H1 (cell line): ENCODE data around the gene GLCE. TPM values are rescaled to one million over a fixed set of nuclear protein-coding genes. Genes with fewer than 3 reads are reported as not detected.

ENCODE experiments used
- EP300 ChIP-seq, 2 experiments: IDR thresholded peaks; 1 replicate in 1 of 2; 2 replicates in 1 of 2; pipeline ENCODE4 v1.6.1; 2011 to 2012; ENCODE audit warnings: low read depth in 2 of 2, low read length in 2 of 2, mild to moderate bottlenecking in 2 of 2, borderline replicate concordance in 1 of 2, inconsistent platforms in 1 of 2, moderate library complexity in 1 of 2
- EZH2 ChIP-seq: fragments of 200-600 bp; sonication (generic); IDR thresholded peaks from 2 replicates; pipeline ENCODE4 v1.7.1; 2012; ENCODE audit warnings: low read depth, mild to moderate bottlenecking, moderate library complexity, low read length, inconsistent platforms; ENCODE audit not compliant: severe bottlenecking
- RFX5 ChIP-seq: IDR thresholded peaks from 2 replicates; pipeline ENCODE4 v1.6.1; 2011; ENCODE audit warnings: low read depth, low read length, improper control_type of control experiment, borderline replicate concordance
- SP2 ChIP-seq: IDR thresholded peaks from 2 replicates; pipeline ENCODE4 v1.6.1; 2012; ENCODE audit warnings: mild to moderate bottlenecking, low read length, inconsistent platforms
- TAF7 ChIP-seq: optimal IDR thresholded peaks from 2 replicates; pipeline ENCODE3; 2011; ENCODE audit warnings: low read depth, mild to moderate bottlenecking, inconsistent platforms, low read length, moderate library complexity, borderline replicate concordance
- polyA plus RNA-seq, 7 experiments: library from polyadenylated mRNA; depleted of rRNA in 3 of 7; stranded (reverse) in 5 of 7; unstranded in 2 of 7; fragments of >200 nt in 5 of 7; fragments of 200-250 nt in 2 of 7; gene quantifications; 1 replicate in 5 of 7; 2 replicates in 1 of 7; 4 replicates in 1 of 7; pipeline versions ENCODE4 v1.2.1 to v1.2.3, GENCODE V29; 2011 to 2013; ENCODE audit warnings: missing spikeins in 2 of 7, mixed read lengths in 2 of 7
- total RNA-seq: library from RNA; stranded (reverse); fragmentation: NEBNext Ultra II Directional; extraction: Animal tissue kit (Norgen Biotek cat#: 25700); gene quantifications from 2 replicates; pipeline ENCODE4 v1.2.1, GENCODE V29; 2021

GLCE gene
- total and polyA plus RNA-seq, 2 of the 8 experiments (the other 6 are each of a cell fraction or from before 2014, with no cell fraction given) = 17.1 to 22.7 TPM

DNA sequence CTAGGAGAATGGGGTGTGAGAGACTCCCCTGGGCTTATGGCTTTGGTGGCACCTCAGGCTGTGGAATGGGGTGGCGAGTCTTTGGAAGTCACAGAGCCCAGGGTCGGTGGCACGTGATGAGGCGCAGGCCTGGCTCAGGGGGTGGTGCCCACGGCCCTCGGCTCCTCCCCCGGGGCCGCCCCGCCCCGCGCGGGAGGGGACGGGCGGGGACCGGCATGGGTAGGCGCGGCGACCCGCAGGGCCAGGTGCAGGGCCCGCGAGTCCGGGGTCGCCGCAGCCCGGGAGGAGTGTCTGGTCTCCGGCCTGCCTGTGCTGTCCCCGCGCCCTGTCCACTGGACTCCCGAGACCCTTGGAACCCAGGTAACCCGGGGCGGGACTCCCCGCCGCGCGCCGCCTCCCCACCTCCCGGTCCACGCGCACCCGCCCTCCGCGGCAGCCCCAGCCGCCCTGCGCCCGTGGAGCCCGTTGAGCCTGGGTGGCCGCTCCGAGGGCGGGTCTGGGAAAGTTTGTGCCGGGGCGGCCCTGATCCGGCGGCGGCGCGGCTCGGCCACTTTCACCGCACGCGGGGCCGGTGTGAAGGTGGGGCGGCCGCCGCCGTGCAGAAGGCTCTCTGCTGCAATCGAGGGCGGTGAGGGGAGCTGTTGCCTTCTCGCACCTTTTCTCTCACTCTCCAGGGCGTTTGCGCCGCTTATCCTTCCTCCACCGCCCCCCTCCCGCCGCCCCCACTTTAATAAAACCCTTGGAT, 138.4 kb downstream of the GLCE start, which contains the start of gene PAQR5 (continued):
- TF ChIP-seq EZH2 (peak; percentile 37), EP300 (IDR thresholded peaks at IDR 0.05; ENCODE audit: borderline replicate concordance in 1 of 2, low read depth in 2 of 2, low read length in 2 of 2) (no peak), TAF7 (no peak), SP2 (no peak), RFX5 (no peak)
